ENCODE results near the gene PLXNB2. TPM values are rescaled to one million over a fixed set of nuclear protein-coding genes. Genes with fewer than 3 reads are reported as not detected.
A peak's percentile ranks its signal among the peaks of the same experiment; 100 is the strongest.

PLXNB2 gene
- total and polyA plus RNA-seq, 2 of the 4 experiments (the other 2 are of a cell fraction), result 73.1 to 202 TPM

DNA sequence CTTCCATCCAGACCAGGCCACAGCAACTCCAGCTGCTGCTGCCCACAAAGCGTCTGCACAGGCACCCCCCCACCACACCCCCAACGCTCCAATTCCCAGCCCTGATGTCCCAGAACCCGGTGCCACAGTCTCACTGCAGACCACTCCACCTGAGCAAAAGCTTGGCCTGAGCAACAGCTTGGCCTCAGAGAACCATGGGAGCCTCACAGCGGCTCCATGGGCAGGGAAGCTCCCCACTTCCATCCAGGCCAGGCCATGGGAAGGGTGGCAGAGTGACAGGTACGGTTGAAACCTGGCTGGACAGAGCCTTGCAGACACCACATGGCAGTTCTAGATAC lies 13.2 kb downstream of the PLXNB2 start:
- peaks cover 21% of the 10 kb centered on the region for H3K36me3 ChIP-seq (ENCODE audit: control insufficient read depth, insufficient read depth, low read length)
- no peak overlapping the region for H3K18ac ChIP-seq (ENCODE audit: low read depth, low read length)
- no peak overlapping the region for H3K4me3 ChIP-seq (ENCODE audit: insufficient read depth, low read depth, low read length)
- H2AFZ ChIP-seq (replicated peaks; ENCODE audit: low read length, poor library complexity), result peak overlapping the region; percentile 65
- H2BK120ac ChIP-seq (ENCODE audit: low read depth, low read length), result peak overlapping the region; percentile 92
- H3K27me3 ChIP-seq (ENCODE audit: control insufficient read depth, insufficient read depth, low read length), result no peaks in the 10 kb centered on the region
- no peak overlapping the region for H3K14ac ChIP-seq (replicated peaks; ENCODE audit: low read depth, low read length)
- BruUV-seq (replicated peaks), result no TSS peak
- peak overlapping the region; percentile 94 for H2AK9ac ChIP-seq (replicated peaks; ENCODE audit: low read depth, low read length, poor library complexity)
- ChIA-PET POLR2A (ENCODE audit: unreplicated experiment) (interaction anchor here (1.0 kb wide), 1 partner anchor 11 kb away, joined by 6 read pairs; no protein-coding TSS in a partner anchor), CTCF (interaction anchor here (1.5 kb wide), 1 partner anchor 32 kb away, joined by 4 read pairs; the partner anchor contains the start of gene DENND6B)
- peak overlapping the region; percentile 99 for H2BK5ac ChIP-seq (ENCODE audit: low read depth, low read length, poor library complexity, severe bottlenecking)
- H3K9me1 ChIP-seq (ENCODE audit: insufficient read depth, low read length), result peaks cover 3% of the 10 kb centered on the region
- in situ Hi-C loops (cut with MboI; ENCODE audit: low sequenced_read_pairs) (no loop called here), intact Hi-C loops (cut with micrococcal nuclease) (loop anchor here (5.0 kb wide), 1 partner anchor 33 kb away; the partner anchor contains the start of gene DENND6B), dilution Hi-C loops (cut with HindIII; ENCODE audit: low sequenced_read_pairs, unreplicated experiment) (no loop called here)
- H3K23ac ChIP-seq (ENCODE audit: low read depth, low read length), result peak overlapping the region; percentile 63; the same call in 1 of the 2 replicates
- no peak overlapping the region for H3K4me2 ChIP-seq (ENCODE audit: low read depth, low read length)
- H4K91ac ChIP-seq (ENCODE audit: insufficient read depth, low read depth, low read length), result peak overlapping the region; percentile 70
- peak overlapping the region; percentile 91 for H2AK5ac ChIP-seq (ENCODE audit: low read depth, low read length)
- peaks cover 90% of the 10 kb centered on the region for H4K20me1 ChIP-seq (ENCODE audit: insufficient read depth, low read length)
- H3K9ac ChIP-seq (ENCODE audit: low read depth, low read length), result peak overlapping the region; percentile 64; the same call in 1 of the 2 replicates
- ATAC-seq (ENCODE audit: low read depth) (peak; percentile 1; the same call in 1 of the 2 replicates), DNase-seq (no peak)
- H4K5ac ChIP-seq (ENCODE audit: low read depth, low read length), result no peak overlapping the region
- peaks cover 8 to 65% of the 10 kb centered on the region in 2 experiments; a peak in 3 of 4 replicates for H3K79me1 ChIP-seq (ENCODE audit: low read depth in 1 of 2, low read length in 2 of 2)
- no CpG with 5 or more reads among the region's 5 CpGs for WGBS, 2 experiments (ENCODE audit: extremely low coverage in 2 of 2, insufficient read length in 1 of 2)
- H2BK15ac ChIP-seq (ENCODE audit: low read depth, low read length), result peak overlapping the region; percentile 35; the same call in 1 of the 3 replicates
- H3K4ac ChIP-seq (ENCODE audit: low read depth, low read length), result peak overlapping the region; percentile 96
- H2BK20ac ChIP-seq (ENCODE audit: low read depth, low read length), result no peak overlapping the region; the same call in 1 of the 2 replicates
- peak overlapping the region; percentile 100 for H3K27ac ChIP-seq (ENCODE audit: insufficient read depth, low read length)
- H3K56ac ChIP-seq (ENCODE audit: extremely low read depth, insufficient read depth, low read length), result 0 out of 2 replicates have a peak overlapping the region, but pooled peaks have one; percentile 3
- no peaks in the 10 kb centered on the region for H3K9me3 ChIP-seq (ENCODE audit: control insufficient read depth, insufficient read depth, low read length)
- peaks cover 39% of the 10 kb centered on the region for H3K4me1 ChIP-seq (ENCODE audit: control insufficient read depth, insufficient read depth, low read length)
- no peak for TF ChIP-seq NFE2L2 (IDR thresholded peaks at IDR 0.05; ENCODE audit: low read depth, low read length)
- no peak for TF ChIP-seq POLR2A (IDR thresholded peaks at IDR 0.05; ENCODE audit: low read depth, low read length)
- no peak for TF ChIP-seq RAD21 (IDR thresholded peaks at IDR 0.05; ENCODE audit: low read length)
- TF ChIP-seq, protein P1, sequence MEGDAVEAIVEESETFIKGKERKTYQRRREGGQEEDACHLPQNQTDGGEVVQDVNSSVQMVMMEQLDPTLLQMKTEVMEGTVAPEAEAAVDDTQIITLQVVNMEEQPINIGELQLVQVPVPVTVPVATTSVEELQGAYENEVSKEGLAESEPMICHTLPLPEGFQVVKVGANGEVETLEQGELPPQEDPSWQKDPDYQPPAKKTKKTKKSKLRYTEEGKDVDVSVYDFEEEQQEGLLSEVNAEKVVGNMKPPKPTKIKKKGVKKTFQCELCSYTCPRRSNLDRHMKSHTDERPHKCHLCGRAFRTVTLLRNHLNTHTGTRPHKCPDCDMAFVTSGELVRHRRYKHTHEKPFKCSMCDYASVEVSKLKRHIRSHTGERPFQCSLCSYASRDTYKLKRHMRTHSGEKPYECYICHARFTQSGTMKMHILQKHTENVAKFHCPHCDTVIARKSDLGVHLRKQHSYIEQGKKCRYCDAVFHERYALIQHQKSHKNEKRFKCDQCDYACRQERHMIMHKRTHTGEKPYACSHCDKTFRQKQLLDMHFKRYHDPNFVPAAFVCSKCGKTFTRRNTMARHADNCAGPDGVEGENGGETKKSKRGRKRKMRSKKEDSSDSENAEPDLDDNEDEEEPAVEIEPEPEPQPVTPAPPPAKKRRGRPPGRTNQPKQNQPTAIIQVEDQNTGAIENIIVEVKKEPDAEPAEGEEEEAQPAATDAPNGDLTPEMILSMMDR (conservative IDR thresholded peaks at IDR 0.05; ENCODE audit: low read depth, low read length), result no peak
- no peak for TF ChIP-seq MAFK (IDR thresholded peaks at IDR 0.05; ENCODE audit: low read depth, low read length)
- TF ChIP-seq RCOR1 (IDR thresholded peaks at IDR 0.05; ENCODE audit: insufficient replicate concordance, low read length), result no peak
- no peak for TF ChIP-seq CHD1 (IDR thresholded peaks at IDR 0.05; ENCODE audit: low read depth, low read length)
- TF ChIP-seq SMC3 (IDR thresholded peaks at IDR 0.05; ENCODE audit: low read depth, low read length), result no peak
- no peak for TF ChIP-seq MAZ (IDR thresholded peaks at IDR 0.05; ENCODE audit: borderline replicate concordance, low read depth, low read length)
- H4K8ac ChIP-seq (ENCODE audit: low read depth in 2 of 2, low read length in 2 of 2), result peak overlapping the region; percentile 86 to 88
